SK-N-MC (cell line): ENCODE measurements around the gene DHX57.
"Not testable (repeated sequence)": the region's sequence is repeated elsewhere in the genome, so short reads cannot be mapped to it uniquely, and the experiment has no call there.

ENCODE experiments used
- DNase-seq: peaks from one replicate; pipeline ENCODE4 v3.0.0-alpha.2; 2011; ENCODE audit warnings: low read depth, low spot score
- H3K27ac ChIP-seq: fragments of 200-600 bp; sonication (generic); 2 replicates; pipeline ENCODE4 v1.5.1; 2016; ENCODE audit warnings: mixed run types
- H3K36me3 ChIP-seq: fragments of 200-600 bp; sonication (generic); 2 replicates; pipeline ENCODE4 v1.6.1; 2017; ENCODE audit warnings: antibody characterized with exemption, low read length, mixed read lengths; ENCODE audit not compliant: insufficient read depth
- H3K4me3 ChIP-seq: fragments of 200-600 bp; sonication (generic); 2 replicates; pipeline ENCODE4 v1.5.1; 2016
- H3K9ac ChIP-seq: fragments of 200-600 bp; sonication (generic); 2 replicates; pipeline ENCODE4 v1.8.0; 2017; ENCODE audit warnings: mixed run types, mixed read lengths; ENCODE audit not compliant: insufficient read length
- H3K9me3 ChIP-seq: fragments of 200-600 bp; sonication (generic); 2 replicates; pipeline ENCODE4 v1.6.1; 2017; ENCODE audit warnings: low read depth, mild to moderate bottlenecking, antibody characterized with exemption, low read length, moderate library complexity, mixed read lengths
- EZH2 ChIP-seq: fragments of 200-600 bp; sonication (generic); IDR thresholded peaks from one replicate; pipeline ENCODE4 v1.6.1; 2017; ENCODE audit warnings: antibody characterized with exemption
- FOXP2 ChIP-seq: optimal IDR thresholded peaks from 2 replicates; pipeline ENCODE3; 2011; ENCODE audit warnings: mild to moderate bottlenecking, moderate library complexity; ENCODE audit not compliant: insufficient read depth; ENCODE audit errors: extremely low read length, control extremely low read depth
- POLR2AphosphoS5 ChIP-seq: IDR thresholded peaks from 2 replicates; pipeline ENCODE4 v1.6.1; 2012; ENCODE audit warnings: mild to moderate bottlenecking, low read depth, low read length, borderline replicate concordance

Gene DHX57

GRCh38 chr2:38806015-38806732 is 69.6 kb downstream of the DHX57 start:
- TF ChIP-seq POLR2AphosphoS5 (no peak), FOXP2 (no peak), EZH2 (no peak)
- Histone ChIP-seq H3K4me3 (no peak overlapping the region), H3K9ac (no peak overlapping the region), H3K36me3 (peaks cover 10% of the 10 kb centered on the region), H3K9me3 (no peaks in the 10 kb centered on the region), H3K27ac (no peak overlapping the region)
- DNase-seq, result no peak

DNA sequence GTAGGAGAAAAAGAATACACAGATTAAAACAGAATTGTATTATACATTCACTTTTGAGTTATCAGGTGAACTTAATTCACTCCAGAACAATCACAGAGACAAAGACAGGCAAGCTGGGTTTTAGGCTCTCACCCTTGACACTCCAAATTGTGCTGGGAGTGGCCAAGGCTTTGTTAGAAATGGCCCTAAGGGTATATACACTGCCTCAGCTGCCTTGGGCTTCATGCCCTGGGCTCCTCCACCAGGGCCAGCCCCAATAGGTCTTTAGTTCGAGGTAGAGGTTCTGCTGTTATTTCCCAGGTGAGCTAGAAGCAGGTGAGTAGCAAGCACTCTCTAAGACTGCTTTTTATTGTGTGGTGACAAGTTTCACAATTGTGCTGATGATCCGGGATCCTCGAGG is 77.8 kb downstream of the DHX57 start:
- H3K9ac ChIP-seq, result no peak overlapping the region
- no peak overlapping the region for H3K4me3 ChIP-seq
- no peak for DNase-seq
- H3K9me3 ChIP-seq, result no peaks in the 10 kb centered on the region
- H3K36me3 ChIP-seq, result no peaks in the 10 kb centered on the region; the same call in 1 of the 2 replicates
- TF ChIP-seq POLR2AphosphoS5, result no peak
- TF ChIP-seq EZH2, result no peak
- no peak for TF ChIP-seq FOXP2
- no peak overlapping the region for H3K27ac ChIP-seq

- no peak for DNase-seq
- no peak overlapping the region for H3K9ac ChIP-seq
- H3K36me3 ChIP-seq, result no peaks in the 10 kb centered on the region; the same call in 1 of the 2 replicates
- H3K4me3 ChIP-seq, result no peak overlapping the region
- TF ChIP-seq FOXP2 (no peak), POLR2AphosphoS5 (no peak), EZH2 (no peak)
- no peaks in the 10 kb centered on the region for H3K9me3 ChIP-seq
- no peak overlapping the region for H3K27ac ChIP-seq
These were observed 78.5 kb downstream of the DHX57 start for GRCh38 chr2:38797250-38797676.

- H3K36me3 ChIP-seq, H3K9ac ChIP-seq, H3K9me3 ChIP-seq, H3K4me3 ChIP-seq, DNase-seq, H3K27ac ChIP-seq: not testable (repeated sequence)
These were observed 80.7 kb downstream of the DHX57 start for GRCh38 chr2:38795016-38795415.

DNA sequence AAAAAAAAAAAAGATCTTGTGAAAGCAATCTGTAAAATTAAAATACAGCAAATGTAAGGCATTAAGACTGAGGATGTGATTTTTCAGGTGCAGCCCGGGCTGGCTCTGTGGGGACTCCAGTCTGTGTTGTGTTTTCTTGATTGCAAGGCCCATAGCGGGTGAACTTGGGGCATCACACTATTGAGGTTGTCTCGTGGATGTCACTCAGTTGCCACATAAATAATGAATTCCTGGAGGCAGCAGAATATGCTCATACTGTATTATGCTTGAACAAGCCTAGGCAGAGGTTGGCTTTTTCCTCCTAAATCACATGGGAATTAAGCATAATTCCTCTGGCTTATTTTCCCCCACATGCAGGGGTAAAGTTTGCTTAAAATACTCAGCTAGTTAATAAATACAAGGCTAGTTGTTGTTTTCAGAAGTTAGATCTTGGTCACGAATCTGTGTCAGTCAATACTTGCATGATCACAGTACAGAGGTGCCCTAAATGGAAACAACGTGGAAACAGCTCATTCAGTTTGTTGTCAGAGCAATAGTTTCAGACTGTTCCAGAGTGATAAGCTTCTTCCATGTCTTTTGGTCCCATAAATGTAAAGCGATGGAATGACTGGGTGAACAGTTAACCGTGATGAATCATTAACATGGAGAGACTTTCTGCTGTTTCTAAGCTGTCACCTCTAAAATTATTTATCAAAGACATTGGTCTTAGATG is 81.3 kb downstream of the DHX57 start:
- H3K27ac ChIP-seq, result no peak overlapping the region
- H3K9ac ChIP-seq, result no peak overlapping the region
- no peaks in the 10 kb centered on the region for H3K9me3 ChIP-seq
- no peak for DNase-seq
- no peak overlapping the region for H3K4me3 ChIP-seq
- no peaks in the 10 kb centered on the region; the same call in 1 of the 2 replicates for H3K36me3 ChIP-seq
- TF ChIP-seq FOXP2 (no peak), POLR2AphosphoS5 (no peak), EZH2 (no peak)

GRCh38 chr2:38793511-38793910 is 82.2 kb downstream of the DHX57 start:
- no peak overlapping the region for H3K27ac ChIP-seq
- no peaks in the 10 kb centered on the region; the same call in 1 of the 2 replicates for H3K36me3 ChIP-seq
- H3K9me3 ChIP-seq, result no peaks in the 10 kb centered on the region
- TF ChIP-seq EZH2 (no peak), FOXP2 (no peak), POLR2AphosphoS5 (no peak)
- no peak overlapping the region for H3K9ac ChIP-seq
- no peak overlapping the region for H3K4me3 ChIP-seq
- no peak for DNase-seq

DNA sequence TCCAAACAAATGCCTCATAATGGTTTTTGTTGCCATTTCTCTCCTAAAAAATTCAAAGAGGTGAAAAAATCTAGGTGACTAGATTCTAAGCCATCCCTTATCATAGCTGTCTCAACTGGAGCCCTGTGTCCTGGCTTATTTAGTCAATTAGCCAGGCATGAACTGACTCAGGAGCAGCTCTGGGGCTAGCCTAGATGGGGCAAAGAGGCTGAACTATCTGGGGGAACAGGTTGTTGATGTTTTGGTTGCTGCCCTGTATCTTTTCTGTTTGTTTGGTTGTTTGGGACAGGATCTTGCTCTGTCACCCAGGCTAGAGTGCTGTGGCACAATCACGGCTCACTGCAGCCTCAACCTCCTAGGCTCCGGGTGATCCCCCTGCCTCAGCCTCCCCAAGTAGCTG is 83.0 kb downstream of the DHX57 start:
- DNase-seq, result no peak

GRCh38 chr2:38792321-38792720 is 83.4 kb downstream of the DHX57 start:
- not testable (repeated sequence) for H3K36me3 ChIP-seq, DNase-seq, H3K9ac ChIP-seq, H3K27ac ChIP-seq, H3K9me3 ChIP-seq, H3K4me3 ChIP-seq

More for the DNA sequence above, 83.0 kb downstream of the DHX57 start:
- Histone ChIP-seq H3K36me3 (no peaks in the 10 kb centered on the region), H3K4me3 (no peak overlapping the region), H3K9me3 (no peaks in the 10 kb centered on the region), H3K9ac (no peak overlapping the region), H3K27ac (no peak overlapping the region)
- TF ChIP-seq POLR2AphosphoS5 (no peak), EZH2 (no peak), FOXP2 (no peak)

DNA sequence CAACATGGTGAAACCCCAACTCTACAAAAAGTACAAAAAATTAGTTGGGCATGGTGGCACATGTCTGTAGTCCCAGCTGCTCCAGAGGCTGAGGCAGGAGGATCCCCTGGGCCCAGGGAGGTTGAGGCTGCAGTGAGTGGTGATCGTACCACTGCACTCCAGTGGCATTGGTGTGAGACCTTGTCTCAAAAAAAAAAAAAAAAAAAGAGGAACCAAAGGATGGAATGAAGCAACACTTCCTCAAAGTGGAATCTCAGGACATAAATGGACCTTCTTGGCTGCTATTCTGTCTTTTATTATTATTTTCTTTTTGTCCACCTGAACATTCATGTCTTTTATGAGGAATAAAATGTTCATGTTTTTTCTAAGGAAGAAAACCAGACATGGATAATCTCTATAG is 84.0 kb downstream of the DHX57 start:
- TF ChIP-seq POLR2AphosphoS5 (no peak), FOXP2 (no peak)

More for the DNA sequence above, 84.0 kb downstream of the DHX57 start:
- Histone ChIP-seq H3K4me3 (no peak overlapping the region), H3K9me3 (no peaks in the 10 kb centered on the region), H3K27ac (no peak overlapping the region), H3K9ac (no peak overlapping the region), H3K36me3 (no peaks in the 10 kb centered on the region)
- DNase-seq, result no peak
